IMR-90 (cell line): ENCODE measurements around the gene MARCHF2. TPM values are rescaled to one million over a fixed set of nuclear protein-coding genes. Genes with fewer than 3 reads are reported as not detected.

Experiments used
- CEBPB ChIP-seq: IDR thresholded peaks from 2 replicates; pipeline ENCODE4 v1.6.1; 2012; ENCODE audit warnings: low read depth, low read length, improper control_type of control experiment
- FOS ChIP-seq: fragments of 150-350 bp; IDR thresholded peaks from 2 replicates; pipeline ENCODE4 v1.6.1; 2016; ENCODE audit warnings: low read depth, low read length
- MAZ ChIP-seq: IDR thresholded peaks from 2 replicates; pipeline ENCODE4 v1.6.1; 2012; ENCODE audit warnings: low read depth, mild to moderate bottlenecking, low read length, improper control_type of control experiment, moderate library complexity, borderline replicate concordance
- POLR2A ChIP-seq: IDR thresholded peaks from 2 replicates; pipeline ENCODE4 v1.6.1; 2012; ENCODE audit warnings: mild to moderate bottlenecking, low read depth, low read length
- RAD21 ChIP-seq: IDR thresholded peaks from 2 replicates; pipeline ENCODE4 v1.6.1; 2012; ENCODE audit warnings: low read length, improper control_type of control experiment
- RCOR1 ChIP-seq: IDR thresholded peaks from 2 replicates; pipeline ENCODE4 v1.6.1; 2012; ENCODE audit warnings: mild to moderate bottlenecking, low read length, improper control_type of control experiment; ENCODE audit not compliant: insufficient replicate concordance
- RFX5 ChIP-seq: IDR thresholded peaks from 2 replicates; pipeline ENCODE4 v1.8.0; 2012; ENCODE audit warnings: low read depth, mild to moderate bottlenecking, low read length, moderate library complexity
- SMC3 ChIP-seq: fragments of 150-350 bp; IDR thresholded peaks from 2 replicates; pipeline ENCODE4 v1.6.1; 2016; ENCODE audit warnings: low read depth, mild to moderate bottlenecking, antibody characterized with exemption, low read length, moderate library complexity
- polyA plus RNA-seq, 3 experiments: library from polyadenylated mRNA; depleted of rRNA; stranded (reverse); fragments of >200 nt; gene quantifications; 2 replicates each; pipeline ENCODE4 v1.2.3, GENCODE V29; 2012; ENCODE audit warnings: low replicate concordance in 1 of 3
- total RNA-seq: library from RNA; depleted of rRNA; stranded (reverse); fragments of >200 nt; gene quantifications from 2 replicates; pipeline ENCODE4 v1.2.3, GENCODE V29; 2012

MARCHF2 gene
- total and polyA plus RNA-seq, 2 of the 4 experiments (the other 2 are of a cell fraction) = 33.8 to 58.8 TPM

DNA sequence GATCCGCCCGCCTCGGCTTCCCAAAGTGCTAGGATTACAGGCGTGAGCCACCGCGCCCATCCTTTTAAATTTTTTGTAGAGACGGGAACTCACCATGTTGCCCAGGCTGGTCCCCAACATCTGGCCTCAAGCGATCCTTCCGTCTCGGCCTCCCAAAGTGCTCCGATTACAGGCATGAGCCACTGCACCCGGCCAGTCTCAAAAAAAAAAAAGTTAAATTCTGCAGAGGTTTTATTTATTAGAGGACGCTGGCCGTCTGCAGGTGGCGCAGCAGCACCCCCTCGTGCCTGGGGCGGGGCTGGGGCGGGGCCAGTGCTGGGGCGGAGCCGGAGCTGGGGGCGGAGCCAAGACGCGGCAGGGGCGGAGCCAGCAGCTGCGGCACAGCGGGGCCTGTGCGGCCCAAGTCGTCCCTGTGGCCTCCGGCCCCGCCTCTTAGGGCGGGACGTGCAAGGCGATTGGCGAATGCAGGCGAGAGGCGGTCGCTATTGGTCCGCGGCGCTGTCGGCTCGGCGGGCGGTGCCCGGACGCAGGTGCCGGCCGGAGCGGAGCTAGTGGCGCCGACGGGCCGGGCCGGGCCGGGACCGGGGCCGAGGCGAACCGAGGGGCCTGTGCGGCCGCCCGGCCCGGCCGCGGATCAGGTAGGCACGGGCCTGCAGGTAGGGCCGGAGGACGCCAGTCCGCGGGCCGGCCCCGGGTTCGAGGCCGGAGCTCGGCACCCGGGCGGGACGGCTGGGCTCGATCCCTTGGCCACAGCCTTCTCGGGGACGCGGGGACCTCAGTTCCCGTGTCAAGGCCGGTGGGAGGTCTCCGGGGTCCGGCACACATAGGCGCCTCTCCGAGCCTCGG lies at the start of gene MARCHF2 (continued):
- TF ChIP-seq MAZ (peak; percentile 88; the same call in 1 of the 2 replicates), CEBPB (no peak), FOS (peak; percentile 46; the same call in 1 of the 2 replicates), SMC3 (peak; percentile 59), RAD21 (peak; percentile 43), POLR2A (no peak), RFX5 (no peak), RCOR1 (no peak)
